GM12878 (cell line): ENCODE measurements around the gene SERBP1. TPM values are rescaled to one million over a fixed set of nuclear protein-coding genes. Genes with fewer than 3 reads are reported as not detected.

Experiments used
- ATAC-seq: fragments of 200-7000 bp; cut with Tn5 transposase; 3 replicates; pipeline ENCODE4 v1.9.1; 2020; ENCODE audit warnings: mild to moderate bottlenecking, moderate library complexity
- BruUV-seq: library from RNA; stranded (reverse); fragments of 400-500 nt; replicated peaks from 2 replicates; lab custom pipeline; 2021; lab: Mats Ljungman, UMichigan
- CTCF ChIA-PET: fragments of 300-600 bp; sonication (Branson Sonifier 250); formaldehyde crosslinking; extraction: SDS; loops from one replicate; lab custom pipeline; 2021; ENCODE audit warnings: inconsistent platforms; lab: Yijun Ruan, JAX
- POLR2A ChIA-PET: fragments of 350-600 bp; formaldehyde crosslinking; extraction: SDS; loops from one replicate; lab custom pipeline; 2021; ENCODE audit warnings: inconsistent platforms; lab: Charles Lee
- RAD21 ChIA-PET: fragments of 300-600 bp; sonication (Branson Sonifier 250); formaldehyde crosslinking; loops from one replicate; lab custom pipeline; 2023; ENCODE audit warnings: antibody characterized with exemption; ENCODE audit not compliant: unreplicated experiment; lab: Charles Lee
- SMC1A ChIA-PET: fragments of 300-600 bp; sonication (Branson Sonifier 250); formaldehyde crosslinking; loops from one replicate; lab custom pipeline; 2023; ENCODE audit not compliant: unreplicated experiment, uncharacterized antibody; lab: Charles Lee
- DNase-seq: peaks from one replicate; pipeline ENCODE4 v3.0.0-alpha.2; 2011; ENCODE audit warnings: low read depth, low spot score
- FAIRE-seq: peaks from 3 replicates; lab custom pipeline; 2011; peaks lifted over from hg19 to GRCh38; lab: Jason Lieb, UNC
- H2AFZ ChIP-seq: 2 replicates; pipeline ENCODE4 v1.6.0; 2011; ENCODE audit warnings: low read depth, low read length, control low read depth; ENCODE audit not compliant: control insufficient read depth
- H3K27ac ChIP-seq: 2 replicates; pipeline ENCODE4 v1.5.1; 2011; ENCODE audit warnings: control low read depth; ENCODE audit not compliant: control insufficient read depth, insufficient read depth
- H3K27me3 ChIP-seq, 2 experiments: replicated peaks in 1 of 2; 2 replicates each; pipeline versions ENCODE4 v1.6.0 to v1.6.1; 2011; ENCODE audit warnings: low read length in 1 of 2; ENCODE audit not compliant: control insufficient read depth in 2 of 2, insufficient read depth in 2 of 2
- H3K36me3 ChIP-seq, 2 experiments: 2 replicates each; pipeline ENCODE4 v1.5.1; 2011; ENCODE audit warnings: low read length in 1 of 2; ENCODE audit not compliant: control insufficient read depth in 2 of 2, insufficient read depth in 2 of 2
- H3K4me1 ChIP-seq: 2 replicates; pipeline ENCODE4 v1.6.1; 2011; ENCODE audit warnings: mild to moderate bottlenecking, low read length, moderate library complexity, mixed read lengths; ENCODE audit not compliant: control insufficient read depth, insufficient read depth
- H3K4me2 ChIP-seq: 2 replicates; pipeline ENCODE4 v1.6.0; 2011; ENCODE audit warnings: control low read depth; ENCODE audit not compliant: control insufficient read depth, insufficient read depth
- H3K4me3 ChIP-seq: fragments of 200-600 bp; sonication (generic); 2 replicates; pipeline ENCODE4 v1.5.1; 2016
- H3K79me2 ChIP-seq: 2 replicates; pipeline ENCODE4 v1.6.0; 2011; ENCODE audit warnings: low read length; ENCODE audit not compliant: control insufficient read depth, insufficient read depth
- H3K9ac ChIP-seq: 2 replicates; pipeline ENCODE4 v1.8.0; 2011; ENCODE audit warnings: low read length, control low read depth, mixed read lengths; ENCODE audit not compliant: control insufficient read depth, insufficient read depth
- H3K9me3 ChIP-seq: replicated peaks from 3 replicates; pipeline ENCODE4 v1.5.1; 2011; ENCODE audit warnings: mild to moderate bottlenecking, low read length; ENCODE audit not compliant: control insufficient read depth, insufficient read depth
- H4K20me1 ChIP-seq: 2 replicates; pipeline ENCODE4 v1.6.0; 2011; ENCODE audit not compliant: control insufficient read depth, insufficient read depth
- ESRRA ChIP-seq: IDR thresholded peaks from 2 replicates; pipeline ENCODE4 v1.6.1; 2012; ENCODE audit warnings: mild to moderate bottlenecking, low read length, improper control_type of control experiment
- HDAC6 ChIP-seq: fragments of 200-600 bp; sonication (generic); IDR thresholded peaks from one replicate; pipeline ENCODE4 v1.8.0; 2017; ENCODE audit warnings: antibody characterized with exemption; ENCODE audit not compliant: unreplicated experiment
- IKZF2 ChIP-seq, 2 experiments: fragments of 450-650 bp; IDR thresholded peaks; 2 replicates each; pipeline ENCODE4 v1.6.1; 2017; ENCODE audit warnings: mild to moderate bottlenecking in 2 of 2, moderate library complexity in 2 of 2
- NBN ChIP-seq: fragments of 450-650 bp; IDR thresholded peaks from 2 replicates; pipeline ENCODE4 v1.6.1; 2016
- NFYA ChIP-seq: IDR thresholded peaks from 2 replicates; pipeline ENCODE4 v1.6.1; 2011; ENCODE audit warnings: low read depth, mild to moderate bottlenecking, low read length, improper control_type of control experiment, borderline replicate concordance
- NKRF ChIP-seq: fragments of 450-650 bp; conservative IDR thresholded peaks from 2 replicates; pipeline ENCODE4 v1.6.1; 2017; ENCODE audit warnings: mild to moderate bottlenecking, moderate library complexity
- POLR2AphosphoS5 ChIP-seq: IDR thresholded peaks from 2 replicates; pipeline ENCODE4 v1.6.1; 2011; ENCODE audit warnings: mild to moderate bottlenecking, low read length, inconsistent platforms
- SMC3 ChIP-seq: IDR thresholded peaks from 2 replicates; pipeline ENCODE4 v1.6.1; 2011; ENCODE audit warnings: low read length, improper control_type of control experiment, borderline replicate concordance
- TAF1 ChIP-seq: IDR thresholded peaks from 2 replicates; pipeline ENCODE4 v1.6.1; 2011; ENCODE audit warnings: mild to moderate bottlenecking, low read depth, low read length, borderline replicate concordance
- ZNF592 ChIP-seq: fragments of 450-650 bp; IDR thresholded peaks from 2 replicates; pipeline ENCODE4 v1.6.1; 2017; ENCODE audit warnings: mild to moderate bottlenecking, moderate library complexity
- WGBS: methylation state at CpG from one replicate; pipeline ENCODE4 v1.1.6; 2016; ENCODE audit warnings: low lambda C conversion rate; ENCODE audit not compliant: insufficient replicate concordance, insufficient coverage; ENCODE audit errors: missing lambda C conversion rate; 5-methylcytosine and 5-hydroxymethylcytosine counted together
- in situ Hi-C: fragments of 300-500 bp; cut with MboI; formaldehyde crosslinking; loops from 9 replicates; pipeline ENCODE4 v1.14.3; 2018; ENCODE audit warnings: mixed read lengths
- intact Hi-C: fragments of 100-400 bp; cut with micrococcal nuclease; formaldehyde crosslinking; loops from one replicate; pipeline ENCODE4 v1.14.2; 2022; ENCODE audit not compliant: unreplicated experiment
- polyA plus RNA-seq, 11 experiments: library from polyadenylated mRNA; depleted of rRNA in 4 of 11; unstranded in 6 of 11; stranded (reverse) in 5 of 11; fragments of >200 nt; fragmentation: Nextera tagmentation in 4 of 11; fragmentation: Illumina TruSeq in 1 of 11; extraction: Ambion mirVana in 4 of 11; extraction: Trizol in 1 of 11; gene quantifications; 1 replicate in 1 of 11; 2 replicates in 10 of 11; pipeline versions ENCODE4 v1.2.1 to v1.2.3, GENCODE V29; 2011 to 2016; ENCODE audit warnings: inconsistent platforms in 2 of 11, missing spikeins in 2 of 11, low read depth in 1 of 11
- total RNA-seq, 4 experiments: library from RNA; depleted of rRNA in 3 of 4; stranded (reverse); fragments of >200 nt in 3 of 4; fragmentation: Illumina TruSeq in 1 of 4; extraction: Trizol in 1 of 4; gene quantifications; 2 replicates each; pipeline versions ENCODE4 v1.2.1 to v1.2.3, GENCODE V29; 2013 to 2021
- TF ChIP-seq, protein P1 (sequence below): IDR thresholded peaks from 2 replicates; pipeline ENCODE4 v1.6.1; 2012; ENCODE audit warnings: improper control_type of control experiment, low read depth, low read length; ENCODE audit not compliant: insufficient replicate concordance
- TF ChIP-seq, protein P2 (sequence below): IDR thresholded peaks from 2 replicates; pipeline ENCODE4 v1.6.1; 2012; ENCODE audit warnings: low read depth, low read length, improper control_type of control experiment

The SERBP1 gene
- total and polyA plus RNA-seq, 10 of the 15 experiments (the other 5 are each of a cell fraction or from before 2014, with no cell fraction given): 76.7 to 509 (median 384) TPM

DNA sequence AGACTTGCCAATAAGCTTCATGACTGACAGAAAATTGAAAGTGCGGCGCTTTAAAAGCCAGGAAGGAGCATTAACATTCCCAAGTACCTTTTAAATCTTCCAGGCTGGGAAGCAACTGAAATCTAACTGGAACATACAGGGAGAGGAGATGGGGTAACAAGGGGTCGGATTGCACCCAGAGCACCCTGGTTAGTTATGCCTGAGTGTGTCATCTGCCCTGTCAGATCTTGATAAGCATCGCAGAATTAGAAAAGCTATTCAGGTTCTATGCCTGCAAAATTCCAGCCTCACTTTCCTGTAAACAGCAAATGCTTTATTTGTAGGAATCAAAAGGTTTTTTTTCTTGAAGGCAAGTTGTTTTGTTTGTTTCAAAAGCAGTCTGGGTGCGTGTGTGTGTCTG is 58.5 kb downstream of the SERBP1 start:
- ChIA-PET RAD21 (no interaction called here), POLR2A (no interaction called here), SMC1A (interaction anchor here (1.1 kb wide), 1 partner anchor 156 kb away, joined by 4 read pairs; no protein-coding TSS in a partner anchor), CTCF (interaction anchor here (0.6 to 1.4 kb wide), 2 partner anchors 24 to 129 kb away, joined by 3 to 5 read pairs; no protein-coding TSS in a partner anchor)
- no peaks in the 10 kb centered on the region for H3K27me3 ChIP-seq
- no peak for DNase-seq
- no peak overlapping the region for H2AFZ ChIP-seq
- intact Hi-C loops: no loop called here
- H3K9me3 ChIP-seq: no peaks in the 10 kb centered on the region
- no peak for ATAC-seq
- WGBS: 93% methylated on average over 5 of the region's 5 CpGs
- in situ Hi-C loops: no loop called here
- no TSS peak for BruUV-seq
- no peak overlapping the region for H3K27ac ChIP-seq
- H3K4me2 ChIP-seq: no peak overlapping the region
- H3K4me1 ChIP-seq: no peaks in the 10 kb centered on the region
- H3K4me3 ChIP-seq: no peak overlapping the region
- H3K9ac ChIP-seq: no peak overlapping the region
- no peaks in the 10 kb centered on the region for H3K36me3 ChIP-seq
- H4K20me1 ChIP-seq: no peaks in the 10 kb centered on the region
- no peak for FAIRE-seq
- H3K79me2 ChIP-seq: no peaks in the 10 kb centered on the region
- no peak for TF ChIP-seq HDAC6
- TF ChIP-seq POLR2AphosphoS5: no peak
- no peak for TF ChIP-seq IKZF2 (IDR thresholded peaks at IDR 0.05)
- TF ChIP-seq NKRF: no peak
- no peak for TF ChIP-seq NFYA
- no peak for TF ChIP-seq ESRRA
- TF ChIP-seq, protein P1, sequence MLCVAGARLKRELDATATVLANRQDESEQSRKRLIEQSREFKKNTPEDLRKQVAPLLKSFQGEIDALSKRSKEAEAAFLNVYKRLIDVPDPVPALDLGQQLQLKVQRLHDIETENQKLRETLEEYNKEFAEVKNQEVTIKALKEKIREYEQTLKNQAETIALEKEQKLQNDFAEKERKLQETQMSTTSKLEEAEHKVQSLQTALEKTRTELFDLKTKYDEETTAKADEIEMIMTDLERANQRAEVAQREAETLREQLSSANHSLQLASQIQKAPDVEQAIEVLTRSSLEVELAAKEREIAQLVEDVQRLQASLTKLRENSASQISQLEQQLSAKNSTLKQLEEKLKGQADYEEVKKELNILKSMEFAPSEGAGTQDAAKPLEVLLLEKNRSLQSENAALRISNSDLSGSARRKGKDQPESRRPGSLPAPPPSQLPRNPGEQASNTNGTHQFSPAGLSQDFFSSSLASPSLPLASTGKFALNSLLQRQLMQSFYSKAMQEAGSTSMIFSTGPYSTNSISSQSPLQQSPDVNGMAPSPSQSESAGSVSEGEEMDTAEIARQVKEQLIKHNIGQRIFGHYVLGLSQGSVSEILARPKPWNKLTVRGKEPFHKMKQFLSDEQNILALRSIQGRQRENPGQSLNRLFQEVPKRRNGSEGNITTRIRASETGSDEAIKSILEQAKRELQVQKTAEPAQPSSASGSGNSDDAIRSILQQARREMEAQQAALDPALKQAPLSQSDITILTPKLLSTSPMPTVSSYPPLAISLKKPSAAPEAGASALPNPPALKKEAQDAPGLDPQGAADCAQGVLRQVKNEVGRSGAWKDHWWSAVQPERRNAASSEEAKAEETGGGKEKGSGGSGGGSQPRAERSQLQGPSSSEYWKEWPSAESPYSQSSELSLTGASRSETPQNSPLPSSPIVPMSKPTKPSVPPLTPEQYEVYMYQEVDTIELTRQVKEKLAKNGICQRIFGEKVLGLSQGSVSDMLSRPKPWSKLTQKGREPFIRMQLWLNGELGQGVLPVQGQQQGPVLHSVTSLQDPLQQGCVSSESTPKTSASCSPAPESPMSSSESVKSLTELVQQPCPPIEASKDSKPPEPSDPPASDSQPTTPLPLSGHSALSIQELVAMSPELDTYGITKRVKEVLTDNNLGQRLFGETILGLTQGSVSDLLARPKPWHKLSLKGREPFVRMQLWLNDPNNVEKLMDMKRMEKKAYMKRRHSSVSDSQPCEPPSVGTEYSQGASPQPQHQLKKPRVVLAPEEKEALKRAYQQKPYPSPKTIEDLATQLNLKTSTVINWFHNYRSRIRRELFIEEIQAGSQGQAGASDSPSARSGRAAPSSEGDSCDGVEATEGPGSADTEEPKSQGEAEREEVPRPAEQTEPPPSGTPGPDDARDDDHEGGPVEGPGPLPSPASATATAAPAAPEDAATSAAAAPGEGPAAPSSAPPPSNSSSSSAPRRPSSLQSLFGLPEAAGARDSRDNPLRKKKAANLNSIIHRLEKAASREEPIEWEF: no peak
- TF ChIP-seq TAF1: no peak
- no peak for TF ChIP-seq SMC3
- TF ChIP-seq NBN: no peak
- TF ChIP-seq ZNF592: no peak
- TF ChIP-seq, protein P2, sequence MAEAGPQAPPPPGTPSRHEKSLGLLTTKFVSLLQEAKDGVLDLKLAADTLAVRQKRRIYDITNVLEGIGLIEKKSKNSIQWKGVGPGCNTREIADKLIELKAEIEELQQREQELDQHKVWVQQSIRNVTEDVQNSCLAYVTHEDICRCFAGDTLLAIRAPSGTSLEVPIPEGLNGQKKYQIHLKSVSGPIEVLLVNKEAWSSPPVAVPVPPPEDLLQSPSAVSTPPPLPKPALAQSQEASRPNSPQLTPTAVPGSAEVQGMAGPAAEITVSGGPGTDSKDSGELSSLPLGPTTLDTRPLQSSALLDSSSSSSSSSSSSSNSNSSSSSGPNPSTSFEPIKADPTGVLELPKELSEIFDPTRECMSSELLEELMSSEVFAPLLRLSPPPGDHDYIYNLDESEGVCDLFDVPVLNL: no peak
